ENCODE measurements around the gene MED23. TPM values are rescaled to one million over a fixed set of nuclear protein-coding genes. Genes with fewer than 3 reads are reported as not detected.

The MED23 gene
- total and polyA plus RNA-seq, 11 donors: 5.7 to 15.3 (median 11.2) TPM

GRCh38 chr6:131631625-131632289 is 3.7 kb upstream of the MED23 start:
- Histone ChIP-seq H3K27ac (no peak overlapping the region), H3K36me3 (peaks cover 0 to under 1% (median 0%) of the 10 kb centered on the region in 9 donors), H3K9me3 (no peaks in the 10 kb centered on the region), H3K4me3 (no peak overlapping the region), H3K4me1 (peaks cover 0 to 20% (median 12%) of the 10 kb centered on the region in 12 donors), H3K27me3 (no peaks in the 10 kb centered on the region)
- intact Hi-C loops (cut with DNase I): no loop called here
- ATAC-seq: no peak
- no peak for DNase-seq
- 84 to 89% (median 88%) methylated on average over 3 of the region's 3 CpGs for WGBS, 4 donors
- TF ChIP-seq CTCF (IDR thresholded peaks at IDR 0.05): no peak
- TF ChIP-seq POLR2A (IDR thresholded peaks at IDR 0.05): no peak

GRCh38 chr6:131629651-131630050 is 1.6 kb upstream of the MED23 start:
- no peaks in the 10 kb centered on the region for H3K27me3 ChIP-seq
- intact Hi-C loops (cut with DNase I): loop anchor here in 3 of 10 donors (5.0 to 10.0 kb wide), 3 partner anchors 737 to 745 kb away; no protein-coding TSS in a partner anchor
- WGBS, 4 donors: 75 to 88% (median 81%) methylated on average over 2 of the region's 2 CpGs
- peaks cover 0 to 21% (median 12%) of the 10 kb centered on the region in 9 donors for H3K36me3 ChIP-seq
- H3K4me3 ChIP-seq: no peak overlapping the region
- H3K9me3 ChIP-seq: no peaks in the 10 kb centered on the region
- peak overlapping the region in 1 of 12 donors; percentile 9 for H3K27ac ChIP-seq
- DNase-seq (no peak), ATAC-seq (no peak)
- H3K4me1 ChIP-seq: peaks cover 0 to 24% (median 15%) of the 10 kb centered on the region in 12 donors
- TF ChIP-seq CTCF (IDR thresholded peaks at IDR 0.05) (no peak), POLR2A (IDR thresholded peaks at IDR 0.05) (no peak)

- intact Hi-C loops (cut with DNase I): loop anchor here in 3 of 10 donors (5.0 to 10.0 kb wide), 3 partner anchors 736 to 744 kb away; no protein-coding TSS in a partner anchor
- no peak for TF ChIP-seq CTCF (IDR thresholded peaks at IDR 0.05)
- TF ChIP-seq POLR2A (IDR thresholded peaks at IDR 0.05): no peak
- 56 to 67% (median 59%) methylated on average over 1 of the region's 1 CpG for WGBS, 4 donors
- DNase-seq: no peak
- no peaks in the 10 kb centered on the region for H3K27me3 ChIP-seq
- ATAC-seq: no peak
- H3K36me3 ChIP-seq: peaks cover 0 to 31% (median 22%) of the 10 kb centered on the region in 9 donors
- peaks cover 0 to 24% (median 15%) of the 10 kb centered on the region in 12 donors for H3K4me1 ChIP-seq
- H3K9me3 ChIP-seq: no peaks in the 10 kb centered on the region
- peak overlapping the region in 11 of 12 donors; percentile 50 to 88 (median 83) for H3K4me3 ChIP-seq
- H3K27ac ChIP-seq: peak overlapping the region in 7 of 12 donors; percentile 40 to 83 (median 71)
Observed at GRCh38 chr6:131628726-131629125, 684 bp upstream of the MED23 start.

GRCh38 chr6:131615275-131615674 is 12.8 kb downstream of the MED23 start:
- ATAC-seq (no peak), DNase-seq (no peak)
- Histone ChIP-seq H3K4me3 (no peak overlapping the region), H3K27ac (no peak overlapping the region), H3K4me1 (no peaks in the 10 kb centered on the region), H3K27me3 (no peaks in the 10 kb centered on the region), H3K36me3 (peaks cover 0 to 100% (median 100%) of the 10 kb centered on the region in 9 donors), H3K9me3 (no peaks in the 10 kb centered on the region)
- 95 to 100% (median 98%) methylated on average over 4 of the region's 4 CpGs for WGBS, 4 donors
- no peak for TF ChIP-seq CTCF (IDR thresholded peaks at IDR 0.05)
- TF ChIP-seq POLR2A (IDR thresholded peaks at IDR 0.05): no peak
- intact Hi-C loops (cut with DNase I): loop anchor here in 1 of 10 donors (5.0 kb wide), 1 partner anchor 33 kb away; no protein-coding TSS in a partner anchor
